WTC11 (cell line): Measurements from ENCODE around the gene DIP2A. TPM values are rescaled to one million over a fixed set of nuclear protein-coding genes. Genes with fewer than 3 reads are reported as not detected.

Experiments
- ATAC-seq: fragments of 200-7000 bp; cut with Tn5 transposase; 2 replicates; pipeline ENCODE4 v1.10.0; 2021; ENCODE audit warnings: mild to moderate bottlenecking, moderate library complexity
- CTCF ChIA-PET: fragments of 300-600 bp; sonication (Branson Sonifier 250); formaldehyde crosslinking; loops from one replicate; lab custom pipeline; 2021; ENCODE audit warnings: antibody characterized with exemption; lab: Charles Lee
- POLR2A ChIA-PET: fragments of 350-600 bp; sonication (Branson Sonifier 250); formaldehyde crosslinking; loops from one replicate; lab custom pipeline; 2021; ENCODE audit warnings: antibody characterized with exemption; lab: Charles Lee
- DNase-seq: peaks from one replicate; pipeline ENCODE4 v3.0.0; 2021; ENCODE audit warnings: low spot score
- H3K27ac Mint-ChIP-seq: 2 replicates; pipeline ENCODE4 v1.8.0; 2021; ENCODE audit warnings: mixed read lengths
- H3K27me3 Mint-ChIP-seq: 2 replicates; pipeline ENCODE4 v1.8.0; 2021; ENCODE audit warnings: low read depth, mild to moderate bottlenecking, moderate library complexity, mixed read lengths
- H3K36me3 Mint-ChIP-seq: 2 replicates; pipeline ENCODE4 v1.8.0; 2021; ENCODE audit warnings: mixed read lengths
- H3K4me1 Mint-ChIP-seq: 2 replicates; pipeline ENCODE4 v1.8.0; 2022; ENCODE audit warnings: mixed read lengths
- H3K4me3 Mint-ChIP-seq: 2 replicates; pipeline ENCODE4 v1.8.0; 2021; ENCODE audit warnings: mild to moderate bottlenecking, moderate library complexity, mixed read lengths
- H3K9me3 Mint-ChIP-seq: 2 replicates; pipeline ENCODE4 v1.8.0; 2021; ENCODE audit warnings: mixed read lengths
- ATF2 ChIP-seq: sonication (generic); formaldehyde crosslinking; IDR thresholded peaks from 2 replicates; pipeline ENCODE4 v1.8.1; 2022; ENCODE audit warnings: low read depth, missing genetic modification reagents, borderline replicate concordance
- E2F5 ChIP-seq: sonication (generic); formaldehyde crosslinking; IDR thresholded peaks from 2 replicates; pipeline ENCODE4 v1.8.1; 2022; ENCODE audit warnings: mild to moderate bottlenecking, moderate library complexity, missing genetic modification reagents
- ESRRA ChIP-seq: sonication (generic); formaldehyde crosslinking; IDR thresholded peaks from 2 replicates; pipeline ENCODE4 v1.8.1; 2022; ENCODE audit warnings: mild to moderate bottlenecking, missing genetic modification reagents, borderline replicate concordance
- FOXJ3 ChIP-seq: sonication (generic); formaldehyde crosslinking; IDR thresholded peaks from 2 replicates; pipeline ENCODE4 v1.9.0; 2021; ENCODE audit warnings: missing genetic modification reagents, mild to moderate bottlenecking, borderline replicate concordance
- MAX ChIP-seq: sonication (generic); formaldehyde crosslinking; IDR thresholded peaks from 2 replicates; pipeline ENCODE4 v1.8.0; 2022; ENCODE audit warnings: mild to moderate bottlenecking, missing genetic modification reagents
- NFATC4 ChIP-seq: fragments of 250-450 bp; sonication (Bioruptor Pico); IDR thresholded peaks from 2 replicates; pipeline ENCODE4 v1.9.0; 2021; ENCODE audit warnings: mild to moderate bottlenecking
- NR2C2 ChIP-seq: sonication (generic); formaldehyde crosslinking; IDR thresholded peaks from 2 replicates; pipeline ENCODE4 v1.8.0; 2022; ENCODE audit warnings: mild to moderate bottlenecking, missing genetic modification reagents
- PRRX2 ChIP-seq: fragments of 250-450 bp; sonication (Bioruptor Pico); IDR thresholded peaks from 2 replicates; pipeline ENCODE4 v1.8.0; 2021; ENCODE audit warnings: mild to moderate bottlenecking
- RELA ChIP-seq: sonication (generic); formaldehyde crosslinking; IDR thresholded peaks from 2 replicates; pipeline ENCODE4 v1.8.1; 2022; ENCODE audit warnings: missing genetic modification reagents, mild to moderate bottlenecking, borderline replicate concordance
- RORB ChIP-seq: fragments of 250-450 bp; sonication (Bioruptor Pico); IDR thresholded peaks from 2 replicates; pipeline ENCODE4 v1.9.0; 2021; ENCODE audit warnings: mild to moderate bottlenecking
- SMAD3 ChIP-seq: sonication (generic); formaldehyde crosslinking; IDR thresholded peaks from 2 replicates; pipeline ENCODE4 v1.8.0; 2022; ENCODE audit warnings: missing genetic modification reagents, mild to moderate bottlenecking, borderline replicate concordance
- SP1 ChIP-seq: sonication (generic); formaldehyde crosslinking; conservative IDR thresholded peaks from 2 replicates; pipeline ENCODE4 v1.8.1; 2022; ENCODE audit warnings: missing genetic modification reagents
- ZBTB21 ChIP-seq: sonication (generic); formaldehyde crosslinking; IDR thresholded peaks from 2 replicates; pipeline ENCODE4 v1.8.1; 2023; ENCODE audit warnings: mild to moderate bottlenecking, missing genetic modification reagents, borderline replicate concordance
- ZNF416 ChIP-seq: fragments of 250-450 bp; sonication (Bioruptor Pico); IDR thresholded peaks from 2 replicates; pipeline ENCODE4 v1.9.0; 2021; ENCODE audit warnings: mild to moderate bottlenecking, inconsistent platforms
- total RNA-seq: library from RNA; stranded (reverse); gene quantifications from 3 replicates; pipeline ENCODE4 v1.2.3, GENCODE V29; 2021
- TF ChIP-seq, protein P1 (sequence below): sonication (generic); formaldehyde crosslinking; IDR thresholded peaks from 2 replicates; pipeline ENCODE4 v1.8.1; 2023; ENCODE audit warnings: mild to moderate bottlenecking, missing genetic modification reagents
- TF ChIP-seq, protein P2 (sequence below): sonication (generic); formaldehyde crosslinking; IDR thresholded peaks from 2 replicates; pipeline ENCODE4 v1.8.0; 2022; ENCODE audit warnings: mild to moderate bottlenecking, missing genetic modification reagents

The DIP2A gene
- total RNA-seq, 1 experiment from 2014 or later, result 39.4 TPM

- TF ChIP-seq FOXJ3 (CRISPR knock-in tag), result no peak
- TF ChIP-seq RORB (CRISPR knock-in tag), result no peak
- no peak for TF ChIP-seq ZNF416 (CRISPR knock-in tag)
Measured at GRCh38 chr21:46435786-46436227, 22.9 kb upstream of the DIP2A start (continued).

GRCh38 chr21:46436621-46437020 is 22.1 kb upstream of the DIP2A start:
- CTCF ChIA-PET, result no interaction called here
- H3K4me1 Mint-ChIP-seq, result no peaks in the 10 kb centered on the region

DNA sequence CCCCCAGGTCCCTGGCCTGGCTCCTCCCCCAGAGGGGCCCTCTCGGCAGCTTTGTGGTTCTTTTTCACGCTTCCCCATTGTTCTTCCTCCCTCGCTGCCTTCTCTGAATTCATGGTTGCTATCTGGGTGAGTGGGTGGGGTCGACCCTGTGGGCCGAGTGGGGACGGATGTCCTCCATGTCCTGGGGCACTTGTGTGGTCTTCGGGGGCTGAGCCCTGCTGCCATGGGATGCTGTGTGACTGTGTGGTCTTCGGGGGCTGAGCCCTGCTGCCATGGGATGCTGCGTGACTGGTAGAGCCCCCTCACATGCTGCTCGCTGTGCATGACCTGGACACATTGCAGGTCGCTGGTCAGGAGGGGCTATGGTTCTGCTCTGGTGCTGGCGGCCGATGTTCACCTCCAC is 21.6 kb upstream of the DIP2A start:
- H3K36me3 Mint-ChIP-seq, result peaks cover 65% of the 10 kb centered on the region
- H3K4me3 Mint-ChIP-seq, result no peak overlapping the region
- ChIA-PET POLR2A (no interaction called here), CTCF (no interaction called here)
- H3K4me1 Mint-ChIP-seq, result no peaks in the 10 kb centered on the region
- no peaks in the 10 kb centered on the region for H3K27me3 Mint-ChIP-seq
- TF ChIP-seq PRRX2 (CRISPR knock-in tag), result no peak
- TF ChIP-seq RELA (CRISPR knock-in tag), result no peak
- TF ChIP-seq ATF2 (CRISPR knock-in tag), result no peak
- no peak for TF ChIP-seq NFATC4 (CRISPR knock-in tag)
- H3K27ac Mint-ChIP-seq, result peak overlapping the region; percentile 65; the same call in 1 of the 2 replicates
- no peaks in the 10 kb centered on the region for H3K9me3 Mint-ChIP-seq
- ATAC-seq, result no peak
- DNase-seq, result no peak

More at GRCh38 chr21:46436621-46437020, 22.1 kb upstream of the DIP2A start:
- DNase-seq, result no peak
- H3K27ac Mint-ChIP-seq, result no peak overlapping the region
- no peak for ATAC-seq
- H3K36me3 Mint-ChIP-seq, result peaks cover 65% of the 10 kb centered on the region
- no peaks in the 10 kb centered on the region for H3K27me3 Mint-ChIP-seq
- H3K9me3 Mint-ChIP-seq, result no peaks in the 10 kb centered on the region
- POLR2A ChIA-PET, result no interaction called here
- TF ChIP-seq E2F5 (CRISPR knock-in tag) (no peak), SMAD3 (CRISPR knock-in tag) (no peak), NR2C2 (CRISPR knock-in tag) (no peak)
- TF ChIP-seq, all 79 proteins: peak for 0
- no peak overlapping the region for H3K4me3 Mint-ChIP-seq

DNA sequence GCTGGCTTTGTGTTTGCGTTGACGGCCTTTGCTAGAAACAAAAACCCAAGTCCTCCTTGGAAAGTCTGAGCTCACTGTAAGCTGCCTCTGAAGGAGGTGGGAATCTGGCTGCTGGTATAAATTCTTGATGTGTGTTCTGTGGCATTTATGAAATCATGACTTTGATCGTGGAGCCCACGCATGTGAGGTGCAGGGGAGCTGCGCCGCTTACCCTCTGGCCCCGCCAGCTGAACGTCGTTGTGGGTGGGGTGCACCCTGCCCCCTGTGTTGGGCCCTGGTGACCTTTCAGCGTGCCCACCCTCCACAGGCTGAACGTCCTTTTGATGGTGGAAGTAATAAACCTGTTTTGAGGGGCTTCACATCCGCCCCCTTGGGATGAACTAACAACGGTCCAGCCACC is 21.2 kb upstream of the DIP2A start:
- H3K27ac Mint-ChIP-seq, result no peak overlapping the region
- no peaks in the 10 kb centered on the region for H3K4me1 Mint-ChIP-seq
- TF ChIP-seq NFATC4 (CRISPR knock-in tag) (no peak), MAX (CRISPR knock-in tag) (no peak), SP1 (CRISPR knock-in tag) (no peak), ZBTB21 (CRISPR knock-in tag) (no peak), ESRRA (CRISPR knock-in tag) (no peak), ATF2 (CRISPR knock-in tag) (no peak)
- TF ChIP-seq, protein P1, sequence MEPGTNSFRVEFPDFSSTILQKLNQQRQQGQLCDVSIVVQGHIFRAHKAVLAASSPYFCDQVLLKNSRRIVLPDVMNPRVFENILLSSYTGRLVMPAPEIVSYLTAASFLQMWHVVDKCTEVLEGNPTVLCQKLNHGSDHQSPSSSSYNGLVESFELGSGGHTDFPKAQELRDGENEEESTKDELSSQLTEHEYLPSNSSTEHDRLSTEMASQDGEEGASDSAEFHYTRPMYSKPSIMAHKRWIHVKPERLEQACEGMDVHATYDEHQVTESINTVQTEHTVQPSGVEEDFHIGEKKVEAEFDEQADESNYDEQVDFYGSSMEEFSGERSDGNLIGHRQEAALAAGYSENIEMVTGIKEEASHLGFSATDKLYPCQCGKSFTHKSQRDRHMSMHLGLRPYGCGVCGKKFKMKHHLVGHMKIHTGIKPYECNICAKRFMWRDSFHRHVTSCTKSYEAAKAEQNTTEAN (CRISPR knock-in tag), result no peak
- TF ChIP-seq, protein P2, sequence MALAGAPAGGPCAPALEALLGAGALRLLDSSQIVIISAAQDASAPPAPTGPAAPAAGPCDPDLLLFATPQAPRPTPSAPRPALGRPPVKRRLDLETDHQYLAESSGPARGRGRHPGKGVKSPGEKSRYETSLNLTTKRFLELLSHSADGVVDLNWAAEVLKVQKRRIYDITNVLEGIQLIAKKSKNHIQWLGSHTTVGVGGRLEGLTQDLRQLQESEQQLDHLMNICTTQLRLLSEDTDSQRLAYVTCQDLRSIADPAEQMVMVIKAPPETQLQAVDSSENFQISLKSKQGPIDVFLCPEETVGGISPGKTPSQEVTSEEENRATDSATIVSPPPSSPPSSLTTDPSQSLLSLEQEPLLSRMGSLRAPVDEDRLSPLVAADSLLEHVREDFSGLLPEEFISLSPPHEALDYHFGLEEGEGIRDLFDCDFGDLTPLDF (CRISPR knock-in tag), result no peak
- H3K9me3 Mint-ChIP-seq, result no peaks in the 10 kb centered on the region
- peaks cover 64% of the 10 kb centered on the region for H3K36me3 Mint-ChIP-seq
- H3K4me3 Mint-ChIP-seq, result no peak overlapping the region
- CTCF ChIA-PET, result no interaction called here
- ATAC-seq (no peak), DNase-seq (no peak)
- H3K27me3 Mint-ChIP-seq, result no peaks in the 10 kb centered on the region
- POLR2A ChIA-PET, result no interaction called here
